HEK293 (cell line): Measurements from ENCODE around the gene PARP11.

ENCODE experiments used
- CTCF ChIP-seq: fragments of 450-650 bp; formaldehyde crosslinking; IDR thresholded peaks from 2 replicates; pipeline ENCODE4 v1.5.1; 2016; ENCODE audit warnings: missing biosample characterization, missing genetic modification characterization
- ZNF350 ChIP-seq: fragments of 450-650 bp; formaldehyde crosslinking; IDR thresholded peaks from 2 replicates; pipeline ENCODE4 v1.5.0; 2017; ENCODE audit warnings: missing biosample characterization, mild to moderate bottlenecking, missing genetic modification characterization
- ZNF658 ChIP-seq: fragments of 450-650 bp; formaldehyde crosslinking; IDR thresholded peaks from 2 replicates; pipeline ENCODE4; 2016; ENCODE audit warnings: missing biosample characterization, missing genetic modification characterization

DNA sequence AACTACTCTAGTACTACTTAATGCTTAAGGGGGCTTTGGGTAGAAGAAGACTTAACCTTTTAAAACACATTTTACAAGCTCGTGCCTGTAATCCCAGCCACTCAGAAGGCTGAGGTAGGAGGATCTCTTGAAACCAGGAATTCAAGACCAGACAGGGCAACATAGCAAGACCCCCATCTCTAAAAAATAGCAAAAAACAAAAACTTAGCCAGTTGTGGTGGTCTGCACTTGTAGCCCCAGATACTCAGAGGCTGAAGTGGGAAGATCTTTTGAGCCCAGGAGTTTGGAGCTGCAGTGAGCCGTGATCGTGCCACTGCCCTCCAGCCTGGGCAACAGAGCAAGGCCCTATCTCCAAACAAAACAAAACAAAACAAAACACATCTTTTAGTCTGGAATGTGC, 39.7 kb upstream of the PARP11 start:
- no peak for TF ChIP-seq CTCF (tag by site-specific recombination)
- no peak for TF ChIP-seq ZNF350 (tag by site-specific recombination)
- TF ChIP-seq ZNF658 (tag by site-specific recombination): no peak
